ENCODE measurements around the gene DNER.

DNA sequence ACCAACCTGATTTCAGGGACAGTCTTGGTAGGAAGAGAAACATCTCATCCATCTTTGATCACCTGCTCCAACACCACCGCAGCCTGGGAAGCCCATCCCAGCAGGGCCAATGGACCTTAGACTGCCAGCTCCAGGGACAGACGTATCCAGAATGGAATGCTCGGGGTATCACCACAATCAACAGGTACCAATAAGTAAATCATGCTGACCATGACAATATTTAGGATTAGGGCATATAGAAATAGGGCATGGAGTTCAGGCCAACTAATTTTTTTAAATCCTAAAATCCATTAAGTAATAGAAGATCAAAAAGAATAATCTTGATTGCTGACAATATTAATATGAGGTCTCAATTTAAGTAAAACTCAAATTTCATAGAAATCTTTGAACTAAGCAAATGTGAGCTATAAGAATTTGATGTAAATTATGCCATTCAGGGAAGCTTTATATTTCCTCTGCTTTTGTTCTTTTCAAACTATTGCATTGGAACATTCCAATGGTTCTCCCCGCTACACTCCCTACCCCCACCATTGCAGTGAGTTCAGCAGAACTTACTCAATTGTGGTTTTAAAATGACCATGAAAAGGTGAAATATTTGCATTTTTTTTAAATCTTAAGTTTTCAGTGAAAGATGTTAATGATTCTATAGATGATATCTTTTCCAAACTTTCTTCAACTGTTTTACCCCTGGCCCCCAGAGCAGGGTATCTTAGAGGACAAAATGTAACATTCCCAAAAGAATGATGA, 138.6 kb downstream of the DNER start:
- TF ChIP-seq POLR2A (IDR thresholded peaks at IDR 0.05), result no peak
- TF ChIP-seq, protein P1, sequence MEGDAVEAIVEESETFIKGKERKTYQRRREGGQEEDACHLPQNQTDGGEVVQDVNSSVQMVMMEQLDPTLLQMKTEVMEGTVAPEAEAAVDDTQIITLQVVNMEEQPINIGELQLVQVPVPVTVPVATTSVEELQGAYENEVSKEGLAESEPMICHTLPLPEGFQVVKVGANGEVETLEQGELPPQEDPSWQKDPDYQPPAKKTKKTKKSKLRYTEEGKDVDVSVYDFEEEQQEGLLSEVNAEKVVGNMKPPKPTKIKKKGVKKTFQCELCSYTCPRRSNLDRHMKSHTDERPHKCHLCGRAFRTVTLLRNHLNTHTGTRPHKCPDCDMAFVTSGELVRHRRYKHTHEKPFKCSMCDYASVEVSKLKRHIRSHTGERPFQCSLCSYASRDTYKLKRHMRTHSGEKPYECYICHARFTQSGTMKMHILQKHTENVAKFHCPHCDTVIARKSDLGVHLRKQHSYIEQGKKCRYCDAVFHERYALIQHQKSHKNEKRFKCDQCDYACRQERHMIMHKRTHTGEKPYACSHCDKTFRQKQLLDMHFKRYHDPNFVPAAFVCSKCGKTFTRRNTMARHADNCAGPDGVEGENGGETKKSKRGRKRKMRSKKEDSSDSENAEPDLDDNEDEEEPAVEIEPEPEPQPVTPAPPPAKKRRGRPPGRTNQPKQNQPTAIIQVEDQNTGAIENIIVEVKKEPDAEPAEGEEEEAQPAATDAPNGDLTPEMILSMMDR (IDR thresholded peaks at IDR 0.05), result no peak
- TF ChIP-seq POLR2AphosphoS5 (IDR thresholded peaks at IDR 0.05), result no peak
- TF ChIP-seq EP300 (IDR thresholded peaks at IDR 0.05), result no peak
